NB4 (cell line): ENCODE results near the gene COL4A2.

Experiments used
- MYC ChIP-seq: IDR thresholded peaks from 2 replicates; pipeline ENCODE4 v1.6.1; 2011; ENCODE audit warnings: low read depth, low read length
- POLR2A ChIP-seq: IDR thresholded peaks from 2 replicates; pipeline ENCODE4 v1.6.1; 2011; ENCODE audit warnings: mild to moderate bottlenecking; ENCODE audit not compliant: insufficient read length; ENCODE audit errors: extremely low read depth
- TF ChIP-seq, protein P1 (sequence below): IDR thresholded peaks from one replicate; pipeline ENCODE4 v1.5.1; 2012; ENCODE audit warnings: low read depth, low read length

DNA sequence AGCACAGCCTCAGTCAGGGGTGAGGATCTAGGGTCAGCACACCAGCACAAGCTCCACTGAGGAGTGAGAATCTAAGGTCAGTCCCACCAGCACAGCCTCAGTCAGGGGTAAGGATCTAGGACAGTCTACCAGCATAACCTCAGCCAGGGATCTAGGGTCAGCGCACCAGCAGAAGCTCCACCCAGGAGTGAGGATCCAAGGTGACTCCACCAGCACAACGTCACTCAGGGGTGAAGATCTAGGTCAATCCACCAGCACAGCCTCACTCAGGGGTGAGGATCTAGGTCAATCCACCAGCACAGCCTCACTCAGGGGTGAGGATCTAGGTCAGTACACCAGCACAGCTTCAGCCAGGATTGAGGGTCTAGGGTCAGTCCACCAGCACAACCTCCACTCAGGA lies 189.9 kb downstream of the COL4A2 start:
- TF ChIP-seq, protein P1, sequence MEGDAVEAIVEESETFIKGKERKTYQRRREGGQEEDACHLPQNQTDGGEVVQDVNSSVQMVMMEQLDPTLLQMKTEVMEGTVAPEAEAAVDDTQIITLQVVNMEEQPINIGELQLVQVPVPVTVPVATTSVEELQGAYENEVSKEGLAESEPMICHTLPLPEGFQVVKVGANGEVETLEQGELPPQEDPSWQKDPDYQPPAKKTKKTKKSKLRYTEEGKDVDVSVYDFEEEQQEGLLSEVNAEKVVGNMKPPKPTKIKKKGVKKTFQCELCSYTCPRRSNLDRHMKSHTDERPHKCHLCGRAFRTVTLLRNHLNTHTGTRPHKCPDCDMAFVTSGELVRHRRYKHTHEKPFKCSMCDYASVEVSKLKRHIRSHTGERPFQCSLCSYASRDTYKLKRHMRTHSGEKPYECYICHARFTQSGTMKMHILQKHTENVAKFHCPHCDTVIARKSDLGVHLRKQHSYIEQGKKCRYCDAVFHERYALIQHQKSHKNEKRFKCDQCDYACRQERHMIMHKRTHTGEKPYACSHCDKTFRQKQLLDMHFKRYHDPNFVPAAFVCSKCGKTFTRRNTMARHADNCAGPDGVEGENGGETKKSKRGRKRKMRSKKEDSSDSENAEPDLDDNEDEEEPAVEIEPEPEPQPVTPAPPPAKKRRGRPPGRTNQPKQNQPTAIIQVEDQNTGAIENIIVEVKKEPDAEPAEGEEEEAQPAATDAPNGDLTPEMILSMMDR = no peak
- no peak for TF ChIP-seq POLR2A
- no peak for TF ChIP-seq MYC
